OCI-LY1 (cell line): Measurements from ENCODE around the gene ZNF74.
"Not testable (repeated sequence)": the region's sequence is repeated elsewhere in the genome, so short reads cannot be mapped to it uniquely, and the experiment has no call there.

ENCODE experiments used
- H2AFZ ChIP-seq: fragments of 200-600 bp; sonication (generic), shearing (Covaris generic); 2 replicates; pipeline ENCODE4 v1.6.0; 2014; ENCODE audit warnings: antibody characterized with exemption, mild to moderate bottlenecking, low read length
- H3F3A ChIP-seq: fragments of 200-600 bp; sonication (generic), shearing (Covaris generic); 2 replicates; pipeline ENCODE4 v1.6.0; 2014; ENCODE audit warnings: mild to moderate bottlenecking, antibody characterized with exemption, low read length, moderate library complexity; ENCODE audit not compliant: insufficient read depth
- H3K27ac ChIP-seq: fragments of 200-600 bp; sonication (generic); 2 replicates; pipeline ENCODE4 v1.5.1; 2014; ENCODE audit warnings: low read length, mixed run types, mild to moderate bottlenecking, low read depth; ENCODE audit not compliant: poor library complexity, severe bottlenecking
- H3K27me3 ChIP-seq: fragments of 200-600 bp; sonication (generic); 2 replicates; pipeline ENCODE4 v1.6.0; 2014; ENCODE audit warnings: antibody characterized with exemption, mild to moderate bottlenecking, low read length, moderate library complexity; ENCODE audit not compliant: insufficient read depth
- H3K36me3 ChIP-seq: fragments of 200-600 bp; sonication (generic); 2 replicates; pipeline ENCODE4 v1.6.1; 2014; ENCODE audit warnings: mild to moderate bottlenecking, antibody characterized with exemption, low read length, moderate library complexity, mixed read lengths; ENCODE audit not compliant: insufficient read depth
- H3K4me1 ChIP-seq: fragments of 200-600 bp; sonication (generic); 2 replicates; pipeline ENCODE4 v1.5.1; 2014; ENCODE audit warnings: mild to moderate bottlenecking, low read length, moderate library complexity; ENCODE audit not compliant: insufficient read depth, severe bottlenecking
- H3K4me2 ChIP-seq: fragments of 200-600 bp; sonication (generic), shearing (Covaris generic); 2 replicates; pipeline ENCODE4 v1.6.1; 2014; ENCODE audit warnings: low read length
- H3K4me3 ChIP-seq: fragments of 200-600 bp; sonication (generic); 2 replicates; pipeline ENCODE4 v1.5.1; 2014; ENCODE audit warnings: low read length, low read depth, mild to moderate bottlenecking, mixed read lengths; ENCODE audit not compliant: poor library complexity, severe bottlenecking
- H3K79me2 ChIP-seq: fragments of 200-600 bp; shearing (Covaris generic); 2 replicates; pipeline ENCODE4 v1.6.1; 2016; ENCODE audit warnings: mixed run types, low read length, mixed read lengths; ENCODE audit not compliant: insufficient read depth
- H3K9ac ChIP-seq: fragments of 200-600 bp; sonication (generic), shearing (Covaris generic); 2 replicates; pipeline ENCODE4 v1.6.1; 2014; ENCODE audit warnings: mild to moderate bottlenecking, low read length, mixed read lengths
- H3K9me2 ChIP-seq: fragments of 200-600 bp; sonication (generic), shearing (Covaris generic); 2 replicates; pipeline ENCODE4 v1.6.1; 2014; ENCODE audit warnings: low read depth, mild to moderate bottlenecking, low read length, mixed read lengths
- H3K9me3 ChIP-seq: fragments of 200-600 bp; shearing (Covaris generic); 2 replicates; pipeline ENCODE4 v1.6.1; 2014; ENCODE audit warnings: low read length, mixed read lengths
- H4K20me1 ChIP-seq: fragments of 200-600 bp; sonication (generic), shearing (Covaris generic); 2 replicates; pipeline ENCODE4 v1.6.0; 2016; ENCODE audit warnings: mild to moderate bottlenecking, low read length; ENCODE audit not compliant: insufficient read depth
- CTCF ChIP-seq: fragments of 200-600 bp; sonication (generic), shearing (Covaris generic); IDR thresholded peaks from 2 replicates; pipeline ENCODE4 v1.5.1; 2017; ENCODE audit warnings: mild to moderate bottlenecking, antibody characterized with exemption, low read length, moderate library complexity, mixed read lengths
- EZH2 ChIP-seq: fragments of 200-600 bp; sonication (generic), shearing (Covaris generic); IDR thresholded peaks from 2 replicates; pipeline ENCODE4 v1.8.0; 2017; ENCODE audit warnings: borderline replicate concordance, mixed run types, mild to moderate bottlenecking, antibody characterized with exemption, low read length, moderate library complexity, mixed read lengths

ZNF74 gene

DNA sequence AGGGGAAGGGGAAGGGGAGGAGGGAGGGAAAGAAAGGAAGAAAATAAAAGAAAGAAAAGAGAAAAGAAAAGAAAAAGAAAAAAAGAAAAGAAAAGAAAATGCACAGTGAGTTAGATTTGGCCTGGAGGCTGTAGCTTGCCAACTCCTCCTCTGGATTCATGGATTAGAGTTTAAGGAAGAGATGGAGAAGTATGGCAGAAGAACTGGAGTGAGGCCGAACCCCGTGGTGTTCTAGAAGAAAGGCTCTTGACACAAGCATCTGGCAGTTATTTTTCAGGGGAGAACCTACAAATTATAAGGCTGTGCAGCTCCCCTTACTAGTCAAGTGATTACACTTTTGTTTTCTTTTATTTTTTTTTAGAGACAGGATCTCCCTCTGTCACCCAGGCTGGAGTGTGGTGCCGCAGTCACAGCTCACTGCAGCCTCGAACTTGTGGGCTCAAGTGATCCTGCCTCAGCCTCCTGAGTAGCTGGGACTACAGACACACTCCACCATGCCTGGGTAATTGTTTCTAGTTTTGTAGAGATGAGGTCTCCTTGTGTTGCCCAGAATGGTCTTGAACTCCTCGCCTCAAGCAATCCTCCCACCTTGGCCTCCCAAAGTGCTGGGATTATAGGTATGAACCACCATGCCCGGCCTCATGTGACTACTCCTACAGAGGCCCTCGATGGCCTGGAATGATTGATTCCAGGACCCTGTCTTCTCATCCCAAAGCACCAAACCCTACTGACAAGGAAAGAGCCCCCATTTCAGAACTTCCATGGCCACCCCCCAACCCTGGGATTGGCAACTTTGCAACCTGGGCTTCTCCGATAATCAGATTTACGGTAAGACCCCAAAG lies 19.5 kb downstream of the ZNF74 start:
- Histone ChIP-seq H3F3A (no peaks in the 10 kb centered on the region), H3K27ac (no peak overlapping the region), H2AFZ (no peak overlapping the region), H3K4me3 (no peak overlapping the region), H4K20me1 (no peaks in the 10 kb centered on the region), H3K9ac (no peak overlapping the region), H3K27me3 (peaks cover 5% of the 10 kb centered on the region; the same call in 1 of the 2 replicates), H3K9me2 (no peaks in the 10 kb centered on the region), H3K79me2 (no peaks in the 10 kb centered on the region), H3K4me1 (no peaks in the 10 kb centered on the region), H3K4me2 (no peak overlapping the region), H3K36me3 (no peaks in the 10 kb centered on the region), H3K9me3 (no peaks in the 10 kb centered on the region)
- TF ChIP-seq CTCF (no peak), EZH2 (no peak)

- Histone ChIP-seq H3F3A (no peaks in the 10 kb centered on the region), H3K4me2 (no peak overlapping the region), H3K36me3 (no peaks in the 10 kb centered on the region), H3K27me3 (peaks cover 5% of the 10 kb centered on the region; the same call in 1 of the 2 replicates), H3K4me3 (no peak overlapping the region), H3K79me2 (no peaks in the 10 kb centered on the region), H4K20me1 (no peaks in the 10 kb centered on the region), H2AFZ (no peak overlapping the region), H3K27ac (no peak overlapping the region), H3K9me3 (no peaks in the 10 kb centered on the region), H3K9me2 (no peaks in the 10 kb centered on the region), H3K4me1 (no peaks in the 10 kb centered on the region), H3K9ac (no peak overlapping the region)
- TF ChIP-seq EZH2 (no peak), CTCF (no peak)
Observed at GRCh38 chr22:20414059-20414440, 20.1 kb downstream of the ZNF74 start.

GRCh38 chr22:20414450-20414849 lies 20.5 kb downstream of the ZNF74 start:
- H3K9me3 ChIP-seq: no peaks in the 10 kb centered on the region
- no peak overlapping the region for H3K4me2 ChIP-seq
- no peaks in the 10 kb centered on the region for H4K20me1 ChIP-seq
- no peaks in the 10 kb centered on the region for H3K36me3 ChIP-seq
- no peaks in the 10 kb centered on the region for H3K9me2 ChIP-seq
- H3K27ac ChIP-seq: no peak overlapping the region
- TF ChIP-seq CTCF (no peak), EZH2 (no peak)
- no peak overlapping the region for H3K9ac ChIP-seq
- H3K79me2 ChIP-seq: no peaks in the 10 kb centered on the region
- H3K27me3 ChIP-seq: peaks cover 5% of the 10 kb centered on the region; the same call in 1 of the 2 replicates
- H3F3A ChIP-seq: no peaks in the 10 kb centered on the region
- no peak overlapping the region for H3K4me3 ChIP-seq
- no peak overlapping the region for H2AFZ ChIP-seq
- no peaks in the 10 kb centered on the region for H3K4me1 ChIP-seq

DNA sequence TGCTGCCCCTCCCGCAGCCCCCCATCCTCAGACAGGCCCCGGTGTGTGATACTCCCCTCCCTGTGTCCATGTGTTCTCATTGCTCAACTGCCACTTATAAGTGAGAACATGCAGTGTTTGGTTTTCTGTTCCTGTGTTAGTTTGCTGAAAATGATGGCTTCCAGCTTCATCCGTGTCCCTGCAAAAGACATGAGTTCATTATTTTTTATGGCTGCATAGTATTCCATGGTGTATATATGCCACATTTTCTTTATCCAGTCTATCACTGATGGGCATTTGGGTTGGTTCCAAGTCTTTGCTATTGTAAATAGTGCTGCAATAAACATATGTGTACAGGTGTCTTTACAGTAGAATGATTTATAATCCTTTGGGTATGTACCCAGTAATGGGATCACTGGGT lies 21.3 kb downstream of the ZNF74 start:
- H3K27me3 ChIP-seq, H3F3A ChIP-seq, H3K79me2 ChIP-seq, H3K4me1 ChIP-seq, H3K9me2 ChIP-seq, H3K4me3 ChIP-seq, H4K20me1 ChIP-seq, H3K9me3 ChIP-seq, H3K36me3 ChIP-seq, H3K27ac ChIP-seq, H3K4me2 ChIP-seq, H3K9ac ChIP-seq, H2AFZ ChIP-seq: not testable (repeated sequence)

GRCh38 chr22:20415699-20416098 lies 21.7 kb downstream of the ZNF74 start:
- H3F3A ChIP-seq, H3K27ac ChIP-seq, H3K9ac ChIP-seq, H3K9me2 ChIP-seq, H3K4me1 ChIP-seq, H2AFZ ChIP-seq, H4K20me1 ChIP-seq, H3K4me3 ChIP-seq, H3K79me2 ChIP-seq, H3K27me3 ChIP-seq, H3K36me3 ChIP-seq, H3K9me3 ChIP-seq, H3K4me2 ChIP-seq: not testable (repeated sequence)
